ENCODE data around the gene SLC49A4.

DNA sequence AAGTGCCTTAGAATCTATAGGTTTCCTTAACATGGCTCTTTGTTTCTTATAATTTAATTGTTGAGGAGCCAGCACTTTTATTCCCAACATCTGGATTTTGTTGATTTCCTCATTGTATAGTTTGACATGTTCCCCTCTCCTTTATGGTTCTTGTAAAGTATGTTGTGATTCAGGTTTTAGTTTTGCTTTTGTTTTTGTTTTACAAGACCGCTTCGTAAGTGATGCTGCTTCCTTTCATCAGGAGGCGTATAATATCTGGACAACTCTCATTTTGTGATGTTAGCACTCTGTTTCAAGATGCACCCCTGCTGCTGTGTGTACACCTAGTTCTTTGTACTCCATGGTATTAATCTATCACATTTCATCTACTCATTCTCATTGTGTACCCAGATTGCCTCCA, 48.7 kb downstream of the SLC49A4 start:
- TF ChIP-seq, protein P1, sequence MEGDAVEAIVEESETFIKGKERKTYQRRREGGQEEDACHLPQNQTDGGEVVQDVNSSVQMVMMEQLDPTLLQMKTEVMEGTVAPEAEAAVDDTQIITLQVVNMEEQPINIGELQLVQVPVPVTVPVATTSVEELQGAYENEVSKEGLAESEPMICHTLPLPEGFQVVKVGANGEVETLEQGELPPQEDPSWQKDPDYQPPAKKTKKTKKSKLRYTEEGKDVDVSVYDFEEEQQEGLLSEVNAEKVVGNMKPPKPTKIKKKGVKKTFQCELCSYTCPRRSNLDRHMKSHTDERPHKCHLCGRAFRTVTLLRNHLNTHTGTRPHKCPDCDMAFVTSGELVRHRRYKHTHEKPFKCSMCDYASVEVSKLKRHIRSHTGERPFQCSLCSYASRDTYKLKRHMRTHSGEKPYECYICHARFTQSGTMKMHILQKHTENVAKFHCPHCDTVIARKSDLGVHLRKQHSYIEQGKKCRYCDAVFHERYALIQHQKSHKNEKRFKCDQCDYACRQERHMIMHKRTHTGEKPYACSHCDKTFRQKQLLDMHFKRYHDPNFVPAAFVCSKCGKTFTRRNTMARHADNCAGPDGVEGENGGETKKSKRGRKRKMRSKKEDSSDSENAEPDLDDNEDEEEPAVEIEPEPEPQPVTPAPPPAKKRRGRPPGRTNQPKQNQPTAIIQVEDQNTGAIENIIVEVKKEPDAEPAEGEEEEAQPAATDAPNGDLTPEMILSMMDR (IDR thresholded peaks at IDR 0.05): no peak
- no peak for TF ChIP-seq ZFX (IDR thresholded peaks at IDR 0.05; ENCODE audit: borderline replicate concordance)
